Right lobe of liver (tissue), 4 donors: ENCODE results near the gene DVL2.

Experiments
- POLR2A ChIP-seq: fragments of 450-650 bp; IDR thresholded peaks from one replicate; pipeline ENCODE4 v1.6.1; 2017; ENCODE audit warnings: antibody characterized with exemption, mild to moderate bottlenecking
- TF ChIP-seq, protein P1 (sequence below), 4 donors: fragments of 200-600 bp in 3 of 4; fragments of 450-650 bp in 1 of 4; IDR thresholded peaks; one replicate each; pipeline versions ENCODE4 v1.5.1 to v1.8.0; 2016 to 2022; ENCODE audit warnings: antibody characterized with exemption in 4 of 4, mild to moderate bottlenecking in 2 of 4
- donor health status: DM: no; HTN: no; CAD: no.
- donor health status: DM: no; HTN: no; CAD: no.
- donor health status: DM: no; HTN: yes; CAD: no.

- TF ChIP-seq, protein P1, sequence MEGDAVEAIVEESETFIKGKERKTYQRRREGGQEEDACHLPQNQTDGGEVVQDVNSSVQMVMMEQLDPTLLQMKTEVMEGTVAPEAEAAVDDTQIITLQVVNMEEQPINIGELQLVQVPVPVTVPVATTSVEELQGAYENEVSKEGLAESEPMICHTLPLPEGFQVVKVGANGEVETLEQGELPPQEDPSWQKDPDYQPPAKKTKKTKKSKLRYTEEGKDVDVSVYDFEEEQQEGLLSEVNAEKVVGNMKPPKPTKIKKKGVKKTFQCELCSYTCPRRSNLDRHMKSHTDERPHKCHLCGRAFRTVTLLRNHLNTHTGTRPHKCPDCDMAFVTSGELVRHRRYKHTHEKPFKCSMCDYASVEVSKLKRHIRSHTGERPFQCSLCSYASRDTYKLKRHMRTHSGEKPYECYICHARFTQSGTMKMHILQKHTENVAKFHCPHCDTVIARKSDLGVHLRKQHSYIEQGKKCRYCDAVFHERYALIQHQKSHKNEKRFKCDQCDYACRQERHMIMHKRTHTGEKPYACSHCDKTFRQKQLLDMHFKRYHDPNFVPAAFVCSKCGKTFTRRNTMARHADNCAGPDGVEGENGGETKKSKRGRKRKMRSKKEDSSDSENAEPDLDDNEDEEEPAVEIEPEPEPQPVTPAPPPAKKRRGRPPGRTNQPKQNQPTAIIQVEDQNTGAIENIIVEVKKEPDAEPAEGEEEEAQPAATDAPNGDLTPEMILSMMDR (IDR thresholded peaks at IDR 0.05): no peak
- TF ChIP-seq POLR2A: no peak
Observed at GRCh38 chr17:7249214-7249613, 14.9 kb upstream of the DVL2 start.
